OCI-M1 (cell line): ENCODE measurements around the gene IQSEC1.

Experiments used
- DNase-seq: peaks from one replicate; lab custom pipeline; 2025; lab: John Stamatoyannopoulos, UW

IQSEC1 gene

DNA sequence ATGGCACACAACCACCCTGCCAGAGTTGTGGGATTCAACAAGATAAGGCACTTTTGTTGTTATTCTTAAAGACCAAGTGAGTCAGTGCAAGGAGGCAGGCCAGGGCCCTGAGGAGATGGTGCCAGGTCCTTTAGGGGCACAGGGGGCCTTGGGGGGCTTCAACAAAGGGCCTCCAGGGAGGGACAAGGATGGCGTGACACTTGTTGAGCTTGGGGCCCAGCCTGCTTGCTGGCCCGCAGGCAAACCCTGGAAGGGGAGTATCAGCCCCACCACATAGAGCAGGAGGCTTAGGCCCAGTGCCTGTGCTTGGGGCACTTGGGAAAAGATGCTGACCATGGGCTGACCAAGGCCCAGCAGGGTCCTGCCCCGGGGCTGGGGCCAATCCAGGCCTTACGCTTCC, 5.5 kb downstream of the IQSEC1 start:
- no peak for DNase-seq

DNA sequence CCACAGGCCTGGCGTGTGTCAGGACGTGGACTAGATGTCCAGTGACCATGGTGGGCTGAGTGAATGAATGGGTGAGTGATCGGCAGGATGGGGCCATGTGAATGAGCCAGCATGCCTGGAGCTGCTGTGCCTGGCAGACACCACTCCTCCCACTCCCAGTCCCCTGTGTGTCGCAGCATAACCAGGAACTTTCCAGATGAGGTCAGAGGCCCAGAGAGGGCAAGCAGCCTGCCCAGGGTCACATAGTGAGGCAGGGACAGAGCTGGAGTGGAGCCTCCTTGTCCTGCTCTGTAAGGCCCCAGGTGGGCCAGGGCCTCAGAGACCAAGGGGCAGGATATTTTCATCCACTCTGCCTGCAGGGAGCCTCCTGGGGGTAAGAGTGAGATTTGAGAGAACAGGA, 6.4 kb downstream of the IQSEC1 start:
- no peak for DNase-seq

DNA sequence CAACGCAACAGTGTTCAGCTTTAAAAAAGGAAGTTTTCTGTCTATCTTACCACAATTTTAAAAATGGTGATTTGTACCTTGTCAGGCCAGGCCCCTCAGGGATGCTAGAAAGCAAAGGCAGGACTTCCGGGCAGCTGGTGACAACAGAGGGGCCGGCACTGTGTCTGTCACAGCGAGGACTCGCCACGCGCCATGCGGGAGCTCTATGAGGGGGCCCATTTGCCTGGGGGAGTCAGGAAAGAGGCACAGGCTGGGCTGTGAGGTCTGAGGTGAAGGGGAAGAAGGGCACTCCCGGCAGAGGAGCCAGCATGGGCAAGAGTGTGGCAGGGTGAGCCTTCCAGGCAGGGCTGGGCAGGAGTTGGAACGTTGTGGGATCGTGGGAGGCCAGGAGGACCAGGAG, 7.0 kb downstream of the IQSEC1 start:
- no peak for DNase-seq

DNA sequence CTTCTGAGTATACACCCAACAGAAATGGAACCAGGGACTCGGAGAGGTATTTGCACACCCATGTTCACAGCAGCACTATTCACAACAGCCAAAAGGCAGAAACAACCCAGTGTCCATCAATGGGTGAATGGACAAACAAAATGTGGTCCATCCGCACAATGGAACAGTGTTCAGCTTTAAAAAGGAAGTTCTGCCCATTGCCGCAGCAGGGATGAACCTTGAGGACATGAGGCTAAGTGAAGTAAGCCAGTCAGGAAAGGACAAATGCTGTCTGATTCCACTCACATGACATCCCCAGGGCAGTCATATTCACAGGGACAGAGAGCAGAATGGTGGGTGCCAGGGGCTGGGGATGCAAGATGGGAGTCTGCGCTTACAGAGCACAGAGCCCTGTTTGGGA, 7.5 kb downstream of the IQSEC1 start:
- no peak for DNase-seq

DNA sequence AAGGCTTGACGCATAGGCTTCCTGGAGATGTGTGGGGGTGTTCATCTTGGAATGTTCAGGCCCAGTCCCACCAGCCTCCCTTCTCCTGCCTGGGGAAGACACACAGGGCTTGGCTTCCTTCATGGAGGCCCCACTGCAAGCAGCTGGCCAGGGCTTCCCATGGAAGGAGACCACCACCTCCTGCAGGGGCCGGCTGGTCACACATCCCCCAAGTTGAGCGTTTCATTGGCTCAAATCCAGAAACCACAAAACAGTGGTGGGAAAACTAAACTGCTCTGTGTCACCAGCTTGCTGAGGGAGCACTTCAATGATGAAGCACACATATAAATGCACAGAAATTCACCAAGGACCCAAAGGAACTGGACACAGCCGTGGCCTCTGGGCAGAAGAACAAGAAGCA, 8.3 kb downstream of the IQSEC1 start:
- peak; percentile 13 for DNase-seq

DNA sequence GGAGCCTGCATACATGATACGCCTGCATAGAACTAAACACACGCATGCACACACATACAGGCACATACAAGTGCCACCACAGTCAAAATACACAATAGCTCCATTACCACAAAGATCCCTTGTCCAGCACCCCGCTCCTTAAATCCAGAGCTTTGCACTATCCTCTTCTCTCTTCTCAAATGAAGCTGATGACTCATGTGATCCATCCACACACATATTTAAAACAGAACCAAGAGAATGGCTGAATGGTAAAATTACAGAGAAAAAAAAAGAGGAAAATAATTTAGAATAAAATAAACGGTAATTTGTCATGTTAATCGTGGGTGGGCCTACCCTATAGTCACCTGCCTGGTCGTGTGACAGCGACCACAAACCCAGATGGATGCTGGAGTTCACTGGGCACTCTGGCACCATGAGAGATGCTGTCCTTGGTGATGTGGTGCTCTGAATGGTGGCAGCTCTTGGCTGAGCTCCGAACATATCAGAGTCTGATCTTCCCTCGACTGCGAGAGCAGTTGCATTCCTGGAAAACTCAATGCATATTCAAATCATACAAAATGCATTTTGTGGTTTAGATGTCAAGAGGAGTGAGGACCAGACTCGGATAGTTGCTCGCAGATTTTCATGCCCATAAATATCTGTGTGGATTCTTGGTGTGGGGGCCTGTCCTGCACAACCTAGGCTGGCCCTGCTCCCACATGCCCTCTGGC, 8.9 kb downstream of the IQSEC1 start:
- peak; percentile 8 for DNase-seq

DNA sequence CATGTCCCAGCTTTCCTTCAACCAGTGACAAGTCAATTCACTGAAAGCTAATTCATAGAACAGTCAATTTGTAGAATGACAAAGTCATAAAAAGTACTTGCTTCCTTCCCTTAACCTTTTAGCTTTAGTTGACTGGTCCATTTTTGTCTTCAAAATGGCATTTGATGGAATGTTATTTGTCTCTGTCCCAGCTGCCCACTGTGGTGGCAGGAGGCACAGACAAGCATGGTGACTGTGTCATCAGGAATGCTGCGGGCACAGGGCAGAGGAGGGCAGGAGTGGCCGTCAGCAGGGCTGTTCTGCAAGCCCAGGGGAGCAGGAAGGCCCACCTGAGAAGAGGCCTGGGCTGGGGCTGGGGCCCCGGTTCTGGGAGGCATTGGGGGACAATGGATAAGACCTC, 10.0 kb downstream of the IQSEC1 start:
- no peak for DNase-seq

DNA sequence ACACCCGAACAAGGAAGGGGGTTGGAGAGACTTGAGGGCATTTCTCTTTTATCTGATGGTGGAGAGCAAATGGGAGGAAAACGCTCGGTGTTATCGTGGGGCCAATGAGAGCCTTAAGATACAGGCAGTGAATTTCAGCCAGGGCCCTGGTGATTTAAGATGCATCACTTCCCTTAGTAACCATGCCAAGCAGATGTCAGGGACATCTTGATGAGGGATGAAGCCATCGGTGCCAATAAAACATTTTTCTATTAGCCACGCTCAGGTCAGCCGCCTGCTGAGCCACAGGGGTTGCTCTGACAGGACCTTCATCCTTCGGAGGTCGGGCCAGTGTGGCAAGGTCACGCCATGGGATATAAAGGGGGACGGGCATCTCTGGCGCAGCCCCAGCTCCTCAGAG, 10.6 kb downstream of the IQSEC1 start:
- DNase-seq: no peak

DNA sequence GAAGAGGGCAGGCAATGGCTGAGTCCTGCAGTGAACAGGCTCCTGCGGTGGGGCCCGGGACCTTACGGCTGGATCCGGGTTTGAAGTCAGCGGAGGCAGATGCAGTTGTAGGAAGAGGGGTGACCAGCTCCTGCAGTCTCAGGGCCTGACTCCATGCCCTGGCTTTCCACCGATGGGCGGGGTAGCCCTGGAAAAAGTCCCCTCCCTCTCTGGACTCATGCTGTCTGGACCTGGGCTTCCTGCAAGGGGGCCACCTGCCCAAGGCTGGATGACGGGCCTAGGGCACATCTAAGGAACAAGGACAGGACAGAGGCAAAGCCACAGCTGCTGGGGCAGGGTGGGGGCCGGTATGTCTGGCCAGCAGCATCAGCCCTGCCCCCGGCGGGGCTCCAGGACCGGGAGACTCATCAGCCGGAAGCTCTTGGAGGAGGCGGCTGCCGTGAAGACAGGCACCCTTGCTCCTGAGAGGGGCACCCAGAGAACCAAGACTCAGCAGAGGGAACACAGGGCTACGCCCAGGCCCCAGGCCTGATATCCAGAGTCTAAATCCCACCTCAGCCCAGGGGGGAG, 12.8 kb downstream of the IQSEC1 start:
- DNase-seq: no peak

DNA sequence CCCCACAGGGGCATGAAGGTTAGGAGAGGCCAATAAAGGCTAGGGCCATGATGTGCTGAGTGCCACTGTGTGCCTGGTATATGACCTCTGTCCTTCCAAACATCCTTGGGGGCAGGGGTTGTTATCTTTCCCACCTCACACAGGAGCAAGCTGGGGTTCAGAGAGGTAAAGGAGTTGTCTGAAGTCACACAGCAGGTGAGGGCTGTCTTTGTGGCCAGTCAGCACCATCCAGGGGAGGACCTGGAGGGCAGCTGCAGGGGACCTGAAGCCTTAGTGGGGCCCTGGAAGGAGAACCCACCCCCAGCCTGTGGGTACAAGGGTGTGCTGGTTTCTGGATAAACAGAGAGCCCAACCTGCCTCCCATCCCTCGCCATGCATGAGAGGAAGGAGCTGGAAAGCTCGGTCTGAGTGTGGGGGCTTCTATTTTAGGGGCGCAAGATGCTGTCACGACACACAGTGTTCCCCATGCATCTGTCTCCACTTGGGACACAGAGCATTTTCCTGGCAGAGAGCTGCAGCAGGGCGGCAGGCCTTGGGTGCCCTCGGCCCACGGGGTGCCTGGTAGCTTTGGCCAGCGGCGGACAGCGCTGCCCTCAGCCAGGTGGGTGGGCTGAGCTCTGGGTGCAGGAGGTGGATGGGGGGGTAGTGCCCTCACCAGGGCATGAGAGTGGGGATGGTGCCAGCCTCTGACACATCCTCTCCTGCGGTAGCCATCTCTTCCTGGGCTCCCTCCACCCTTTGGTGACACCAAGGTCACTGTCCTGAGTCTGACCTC, 14.7 kb downstream of the IQSEC1 start:
- no peak for DNase-seq

DNA sequence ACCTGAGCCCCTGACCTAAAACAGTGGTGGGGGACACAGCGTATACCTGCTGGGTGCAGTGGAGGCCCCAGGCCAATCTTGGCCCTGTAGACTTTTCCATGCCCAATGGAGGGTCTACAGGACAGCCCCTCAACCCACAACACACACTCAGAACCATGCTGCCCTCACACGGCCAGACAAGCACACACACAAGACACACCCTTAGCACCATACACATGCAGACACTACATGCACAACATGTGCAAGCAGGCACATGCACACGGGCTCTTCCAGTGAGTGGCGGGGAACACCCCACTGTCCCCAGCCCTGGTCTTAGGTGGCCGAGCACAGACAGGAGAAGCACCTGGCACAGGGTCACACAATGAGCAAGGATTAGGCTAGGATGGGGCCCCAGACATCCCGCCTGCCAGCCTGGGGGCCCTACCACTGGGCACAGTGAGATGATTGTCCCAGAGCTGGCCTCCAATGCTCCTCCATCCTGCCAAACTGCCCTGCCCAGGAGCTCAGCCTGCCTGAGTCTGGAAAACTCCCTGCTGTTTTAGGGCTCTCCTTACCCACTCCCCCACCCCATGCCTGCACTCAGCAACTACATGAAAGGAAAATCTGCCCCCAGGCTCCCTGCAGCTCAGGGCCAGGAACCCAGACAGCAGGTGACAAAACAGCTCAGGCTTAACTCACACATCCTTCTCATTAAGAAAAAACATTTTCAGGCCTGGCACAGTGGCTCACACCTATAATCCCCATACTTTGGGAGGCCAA, 15.8 kb downstream of the IQSEC1 start:
- DNase-seq: no peak

DNA sequence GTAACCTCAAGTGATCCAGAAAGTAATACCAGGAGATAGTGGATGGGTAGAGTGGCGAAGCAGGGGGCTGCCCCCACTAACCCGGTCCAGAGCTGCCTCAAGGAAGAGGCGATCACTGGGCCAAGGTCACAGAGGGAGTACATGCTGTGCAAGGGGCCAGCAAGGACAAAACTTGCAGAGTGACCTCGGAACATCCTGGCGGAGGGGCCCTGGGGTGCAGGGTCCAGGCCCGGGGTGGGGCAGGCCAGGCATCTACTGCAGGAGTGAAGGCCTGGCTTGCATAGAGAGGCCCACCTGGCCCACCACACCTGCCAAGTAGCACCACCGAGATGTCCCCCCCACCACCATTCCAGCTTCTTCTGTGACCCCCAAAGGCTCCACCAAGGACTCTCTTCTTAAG, 17.6 kb downstream of the IQSEC1 start:
- no peak for DNase-seq

DNA sequence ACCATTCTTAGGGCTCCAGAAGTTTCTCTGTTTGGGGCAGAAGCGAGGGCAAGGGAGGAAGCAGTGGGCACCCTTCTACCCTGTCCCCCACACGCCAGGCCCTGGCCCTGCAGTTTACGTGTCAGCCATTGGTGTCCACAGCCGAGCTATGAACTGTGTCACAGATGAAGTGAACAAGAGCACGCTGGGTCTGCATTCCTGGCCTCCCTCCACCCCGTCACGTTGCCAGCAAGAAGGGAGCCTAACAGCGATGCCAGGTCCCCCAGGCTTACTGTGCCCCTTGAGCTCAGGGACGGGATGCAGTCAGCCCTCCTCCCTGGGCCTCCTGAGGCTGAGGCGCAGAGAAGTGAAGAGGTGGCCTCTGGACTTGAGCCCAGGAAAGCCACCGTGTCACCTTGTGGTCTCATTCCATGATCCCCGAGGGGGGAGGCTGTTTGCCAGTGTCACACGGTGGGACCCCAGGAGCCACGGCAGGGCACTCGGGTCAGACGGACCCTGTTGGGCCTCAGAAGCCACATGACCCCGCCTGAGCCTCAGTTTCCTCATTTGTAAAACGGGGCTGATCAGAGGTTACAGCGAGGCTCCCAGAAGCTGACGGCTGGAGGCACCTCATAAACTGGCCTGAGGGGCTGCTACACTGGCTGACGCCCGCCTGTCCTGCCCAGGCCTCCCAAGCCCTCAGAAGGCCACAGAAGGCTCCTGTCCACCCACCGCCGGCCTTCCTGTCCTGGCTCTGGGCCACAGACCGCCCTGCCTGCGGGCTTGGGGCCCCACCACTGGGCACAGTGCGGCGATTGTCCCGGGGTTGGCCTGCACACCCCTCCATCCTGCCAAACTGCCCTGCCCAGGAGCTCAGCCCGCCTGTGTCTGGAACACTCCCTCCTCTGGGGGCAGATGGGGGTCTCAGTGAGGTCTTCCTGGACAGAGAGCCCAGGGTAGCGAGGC, 18.6 kb downstream of the IQSEC1 start:
- DNase-seq: no peak

DNA sequence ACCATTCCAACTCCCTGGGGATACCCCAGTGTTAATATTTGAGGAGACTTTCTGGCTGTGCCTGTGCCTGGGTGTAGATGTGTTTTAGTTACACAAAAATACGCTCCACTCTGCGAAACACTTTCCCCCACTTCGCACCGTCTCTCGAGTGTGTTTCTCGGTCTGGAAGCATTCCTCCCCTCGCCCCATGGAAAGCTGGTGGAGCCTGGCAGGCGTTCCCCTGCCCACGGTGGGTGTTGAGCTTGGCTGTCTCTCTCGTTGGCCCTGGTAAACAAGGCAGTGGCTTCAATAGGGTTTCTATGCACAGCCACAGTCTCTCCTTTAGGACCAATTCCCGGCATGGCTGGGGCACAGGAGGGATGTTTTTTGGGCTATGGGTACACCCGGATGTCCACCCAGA, 19.3 kb downstream of the IQSEC1 start:
- DNase-seq: no peak

DNA sequence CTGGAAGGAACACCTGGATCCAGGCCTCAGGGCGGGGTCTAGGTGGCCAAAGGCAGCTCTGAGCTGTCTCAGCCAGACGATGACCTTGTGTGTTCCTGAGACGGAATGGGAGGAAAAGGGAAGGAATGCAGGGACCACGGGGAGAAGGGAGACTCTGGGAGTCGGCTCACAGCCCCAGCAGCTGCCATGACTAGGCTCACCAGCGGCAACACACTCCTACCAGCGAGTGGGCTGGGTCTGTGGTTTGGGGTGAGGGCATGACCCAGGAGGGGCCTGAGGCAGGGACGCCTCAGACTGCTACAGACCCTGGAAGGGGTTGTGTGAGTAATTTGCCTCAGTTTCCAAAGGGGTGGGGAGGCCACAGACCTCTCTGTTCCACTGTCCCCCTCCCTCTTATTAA, 19.8 kb downstream of the IQSEC1 start:
- peak; percentile 8 for DNase-seq

DNA sequence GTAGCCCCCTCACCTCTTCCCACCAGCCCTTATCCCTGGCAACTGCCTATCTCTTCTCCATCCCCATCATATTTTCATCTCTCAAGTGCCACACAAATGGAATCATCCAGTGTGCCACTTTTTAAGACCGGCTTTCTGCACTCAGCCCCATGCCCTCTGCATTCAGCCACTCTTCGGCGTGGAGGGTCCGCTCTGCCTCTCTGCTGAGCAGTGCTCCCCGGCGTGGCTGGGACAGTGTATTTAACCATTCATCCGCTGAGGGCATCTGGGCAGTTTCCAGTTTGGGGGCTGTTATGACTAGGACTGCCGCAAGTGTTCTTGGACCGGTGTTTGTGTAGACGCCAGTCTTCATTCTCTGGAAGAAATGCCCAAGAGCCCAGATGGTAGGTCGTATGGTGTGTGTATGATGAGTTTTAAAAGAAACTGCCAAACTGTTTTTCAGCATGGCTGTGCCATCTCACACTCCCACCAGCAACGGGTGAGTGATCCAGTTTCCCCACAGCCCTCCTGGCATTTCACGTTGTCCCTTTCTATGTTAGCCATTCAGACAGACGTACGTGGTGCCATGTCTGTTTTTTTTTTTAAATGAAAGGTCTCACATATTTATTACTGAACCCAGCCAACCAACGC, 20.9 kb downstream of the IQSEC1 start:
- DNase-seq: no peak

DNA sequence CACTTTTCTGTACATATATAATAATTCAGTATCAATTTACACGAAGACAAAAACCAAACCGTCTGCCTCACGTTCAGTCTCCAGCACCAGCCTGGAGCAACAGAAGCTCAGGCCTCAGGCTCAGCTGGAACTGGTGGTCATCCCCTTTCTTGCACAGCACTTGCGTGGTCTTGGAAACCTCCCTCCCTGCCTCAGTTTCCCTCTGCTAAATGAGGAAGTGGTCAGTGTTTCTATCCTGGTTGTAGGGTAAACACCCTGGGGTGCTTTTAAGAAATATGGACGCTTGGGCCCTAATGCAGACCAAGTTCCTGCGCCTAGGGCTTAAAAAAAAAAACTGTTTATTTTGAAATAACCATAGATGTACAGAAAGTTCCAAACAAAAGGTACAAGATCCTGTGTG, 21.6 kb downstream of the IQSEC1 start:
- no peak for DNase-seq

DNA sequence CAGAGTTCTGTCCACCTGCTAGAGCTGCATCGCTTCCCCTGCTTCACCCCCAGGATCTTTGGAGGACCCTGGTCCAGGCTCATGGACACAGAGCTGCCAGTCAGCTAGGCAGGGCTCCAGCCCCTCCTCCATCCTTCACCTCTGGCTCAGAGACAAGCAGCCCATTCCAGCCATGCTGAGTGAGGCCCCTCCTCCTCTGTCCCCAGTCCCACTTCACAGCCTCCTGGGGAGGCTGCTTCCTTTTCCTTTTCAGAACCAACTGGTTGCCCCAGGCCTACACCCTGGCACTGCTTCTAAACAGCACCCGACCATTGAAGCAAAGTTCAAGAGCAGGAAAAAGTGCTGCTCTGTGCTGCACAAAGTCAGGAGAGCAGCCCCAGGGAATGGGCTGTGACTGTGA, 22.2 kb downstream of the IQSEC1 start:
- no peak for DNase-seq

DNA sequence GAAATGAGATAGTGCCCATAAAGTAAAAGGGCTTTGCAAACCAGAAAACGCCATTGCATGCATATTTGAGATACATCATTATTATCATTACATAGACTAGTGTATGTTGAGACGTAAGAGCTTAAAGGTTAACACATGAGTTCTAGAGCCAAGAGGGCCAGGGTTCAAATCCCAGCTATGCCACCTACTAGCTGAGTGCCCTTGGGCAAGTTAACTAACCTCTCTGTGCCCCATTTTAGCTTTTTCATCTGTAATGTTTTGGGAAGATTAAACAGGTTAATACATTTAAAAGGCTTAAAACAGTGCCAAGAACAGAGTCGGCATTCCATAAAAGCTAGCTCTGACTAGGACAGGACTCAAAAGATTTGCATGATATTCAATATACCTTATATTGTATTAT, 22.8 kb downstream of the IQSEC1 start:
- no peak for DNase-seq

DNA sequence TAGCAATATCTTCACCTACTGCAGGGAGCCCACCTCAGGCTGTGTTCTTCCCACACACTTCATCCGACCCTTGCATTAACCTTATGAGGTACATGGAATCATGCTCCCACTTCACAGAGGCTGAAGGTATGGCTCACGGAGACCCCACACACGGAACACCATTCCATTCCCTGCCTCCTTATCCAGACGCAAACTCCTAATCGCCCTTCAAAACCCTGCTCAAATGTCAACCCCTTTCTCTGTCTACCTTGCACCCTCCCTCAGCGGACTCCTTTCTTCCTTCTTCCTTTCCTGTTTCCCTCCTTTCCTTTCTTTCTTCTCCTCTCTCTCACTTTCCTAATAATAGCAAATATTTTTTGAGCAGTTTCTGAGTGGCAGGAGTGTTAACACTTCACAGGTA, 23.8 kb downstream of the IQSEC1 start:
- no peak for DNase-seq
